HUES64 (cell line): ENCODE data around the gene KMT5B.

Source experiments
- H3K27ac ChIP-seq: 2 replicates; pipeline ENCODE4 v1.7.0; 2013; ENCODE audit warnings: low read depth, low read length, inconsistent platforms
- H3K27me3 ChIP-seq: 2 replicates; pipeline ENCODE4 v1.6.1; 2013; ENCODE audit warnings: mild to moderate bottlenecking, low read length; ENCODE audit not compliant: insufficient read depth
- H3K36me3 ChIP-seq: 2 replicates; pipeline ENCODE4 v1.6.1; 2013; ENCODE audit warnings: mild to moderate bottlenecking, low read length; ENCODE audit not compliant: insufficient read depth
- H3K4me1 ChIP-seq: 2 replicates; pipeline ENCODE4 v1.6.1; 2013; ENCODE audit warnings: mild to moderate bottlenecking, low read length, moderate library complexity; ENCODE audit not compliant: insufficient read depth
- H3K4me3 ChIP-seq: 2 replicates; pipeline ENCODE4 v1.5.1; 2013; ENCODE audit warnings: mild to moderate bottlenecking, low read length, moderate library complexity
- H3K9ac ChIP-seq: 2 replicates; pipeline ENCODE4 v1.6.1; 2013; ENCODE audit warnings: mild to moderate bottlenecking, low read depth, low read length
- H3K9me3 ChIP-seq: 2 replicates; pipeline ENCODE4 v1.6.1; 2013; ENCODE audit warnings: low read depth, low read length; ENCODE audit not compliant: insufficient read depth
- WGBS: fragments of 150-250, 120-280 bp; methylation state at CpG from one replicate; pipeline ENCODE4 v1.1.7; 2013; ENCODE audit warnings: missing lambda C conversion rate; 5-methylcytosine and 5-hydroxymethylcytosine counted together

The KMT5B gene

GRCh38 chr11:68128682-68129327, 84.3 kb downstream of the KMT5B start:
- Histone ChIP-seq H3K4me1 (peaks cover 36% of the 10 kb centered on the region), H3K4me3 (peak overlapping the region; percentile 37), H3K36me3 (no peaks in the 10 kb centered on the region), H3K27me3 (no peaks in the 10 kb centered on the region), H3K9me3 (peaks cover 28% of the 10 kb centered on the region), H3K9ac (peak overlapping the region; percentile 63), H3K27ac (peak overlapping the region; percentile 85)
- 44% methylated on average over 11 of the region's 15 CpGs for WGBS

GRCh38 chr11:68127714-68128681, 85.1 kb downstream of the KMT5B start:
- Histone ChIP-seq H3K4me1 (peaks cover 36% of the 10 kb centered on the region), H3K9ac (peak overlapping the region; percentile 65), H3K9me3 (peaks cover 22% of the 10 kb centered on the region), H3K36me3 (no peaks in the 10 kb centered on the region), H3K4me3 (peak overlapping the region; percentile 39), H3K27me3 (no peaks in the 10 kb centered on the region), H3K27ac (peak overlapping the region; percentile 98)
- WGBS: 8% methylated on average over 47 of the region's 48 CpGs

DNA sequence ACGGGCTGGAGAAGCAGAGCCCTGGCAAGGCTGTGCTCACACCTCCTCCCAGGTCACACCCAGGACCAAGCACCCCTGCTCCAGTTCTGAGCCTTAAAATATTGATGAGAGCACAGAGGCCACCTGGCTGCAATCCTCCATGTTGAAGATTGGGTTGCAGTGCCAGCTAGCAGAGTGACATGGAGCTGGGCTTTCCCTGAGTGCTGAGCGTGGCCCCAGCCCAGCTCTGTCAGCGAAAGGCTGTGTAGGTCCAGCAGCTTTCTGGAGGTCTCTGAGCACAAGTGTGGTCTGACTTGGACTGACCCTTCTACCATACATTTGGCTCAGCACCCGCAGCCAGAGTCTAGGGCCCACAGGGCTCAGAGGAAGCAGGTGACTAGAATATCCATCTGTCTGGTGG, 87.9 kb downstream of the KMT5B start:
- Histone ChIP-seq H3K27me3 (no peaks in the 10 kb centered on the region), H3K4me3 (no peak overlapping the region), H3K9ac (no peak overlapping the region), H3K4me1 (peaks cover 47% of the 10 kb centered on the region), H3K36me3 (no peaks in the 10 kb centered on the region), H3K9me3 (peaks cover 2% of the 10 kb centered on the region; the same call in 1 of the 2 replicates), H3K27ac (no peak overlapping the region)
- WGBS: 84% methylated on average over 4 of the region's 4 CpGs

GRCh38 chr11:68122936-68123539, 90.1 kb downstream of the KMT5B start:
- H3K9ac ChIP-seq: no peak overlapping the region
- peaks cover 55% of the 10 kb centered on the region for H3K4me1 ChIP-seq
- 91% methylated on average over 9 of the region's 9 CpGs for WGBS
- peak overlapping the region; percentile 54 for H3K27ac ChIP-seq
- H3K36me3 ChIP-seq: no peaks in the 10 kb centered on the region
- no peaks in the 10 kb centered on the region for H3K27me3 ChIP-seq
- H3K4me3 ChIP-seq: no peak overlapping the region
- no peaks in the 10 kb centered on the region for H3K9me3 ChIP-seq

- Histone ChIP-seq H3K9me3 (no peaks in the 10 kb centered on the region), H3K4me1 (peaks cover 44% of the 10 kb centered on the region), H3K27me3 (no peaks in the 10 kb centered on the region), H3K4me3 (peak within 1 kb of the TSS; percentile 99), H3K9ac (peak within 1 kb of the TSS; percentile 83), H3K27ac (peak within 1 kb of the TSS; percentile 88), H3K36me3 (0 out of 2 replicates have a peak, but pooled peaks cover under 1% of the 10 kb centered on the region)
- under 1% methylated on average over 107 of the region's 107 CpGs for whole genome bisulfite sequencing
Observed at GRCh38 chr11:68121067-68121899, 91.8 kb downstream of the KMT5B start, which contains the start of gene CHKA. Gene CHKA, minus strand, starts transcription at chr11:68121388. Its CDS starts 211 bp downstream, at chr11:68121177.

DNA sequence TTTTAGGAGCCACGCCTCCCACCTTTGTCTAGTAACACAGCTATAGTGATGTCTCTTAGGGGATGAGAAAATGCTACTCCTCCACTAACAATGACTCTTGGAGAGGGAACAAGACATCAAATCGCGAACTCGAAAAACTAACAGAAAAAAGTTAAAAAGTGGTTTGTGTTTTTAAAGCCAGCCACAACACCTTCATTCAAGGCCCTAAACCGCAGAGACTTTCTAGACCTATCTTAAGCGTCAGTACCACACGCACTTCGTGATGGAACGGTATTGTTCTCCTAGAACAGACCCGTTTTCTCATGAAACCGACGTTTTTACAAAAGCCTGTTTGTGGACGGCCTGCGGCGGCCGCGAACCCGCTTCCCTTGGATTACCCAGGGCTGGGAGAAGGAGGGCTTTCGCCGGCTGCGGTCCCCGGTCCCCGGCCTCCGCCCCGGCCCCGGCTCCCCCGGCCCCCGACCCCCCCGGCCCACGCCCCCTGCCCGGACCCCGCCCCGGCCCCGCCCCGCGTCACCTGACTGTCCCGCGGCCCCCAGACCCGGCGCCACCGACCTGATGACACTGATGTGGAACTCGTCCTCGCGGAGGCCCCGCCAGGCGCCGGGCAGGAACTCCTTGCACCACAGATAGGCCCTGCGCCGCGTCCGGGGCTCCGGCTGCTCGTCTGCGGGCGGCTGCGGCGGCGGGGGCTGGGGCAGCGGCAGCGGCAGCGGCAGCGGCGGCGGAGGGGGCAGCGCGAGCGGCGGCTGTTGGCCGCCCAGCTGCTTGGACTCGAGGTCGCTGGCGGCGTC, 92.6 kb downstream of the KMT5B start:
- H3K4me3 ChIP-seq: peak overlapping the region; percentile 99
- no peaks in the 10 kb centered on the region for H3K9me3 ChIP-seq
- peak overlapping the region; percentile 83 for H3K9ac ChIP-seq
- peaks cover 38% of the 10 kb centered on the region for H3K4me1 ChIP-seq
- H3K27me3 ChIP-seq: no peaks in the 10 kb centered on the region
- peak overlapping the region; percentile 87; the same call in 1 of the 2 replicates for H3K27ac ChIP-seq
- H3K36me3 ChIP-seq: peaks cover 8% of the 10 kb centered on the region
- under 1% methylated on average over 69 of the region's 73 CpGs for WGBS

- Histone ChIP-seq H3K4me3 (peak overlapping the region; percentile 99), H3K9ac (no peak overlapping the region)
- WGBS: 73% methylated on average over 4 of the region's 4 CpGs
Observed at GRCh38 chr11:68118706-68119448, 94.2 kb downstream of the KMT5B start.

DNA sequence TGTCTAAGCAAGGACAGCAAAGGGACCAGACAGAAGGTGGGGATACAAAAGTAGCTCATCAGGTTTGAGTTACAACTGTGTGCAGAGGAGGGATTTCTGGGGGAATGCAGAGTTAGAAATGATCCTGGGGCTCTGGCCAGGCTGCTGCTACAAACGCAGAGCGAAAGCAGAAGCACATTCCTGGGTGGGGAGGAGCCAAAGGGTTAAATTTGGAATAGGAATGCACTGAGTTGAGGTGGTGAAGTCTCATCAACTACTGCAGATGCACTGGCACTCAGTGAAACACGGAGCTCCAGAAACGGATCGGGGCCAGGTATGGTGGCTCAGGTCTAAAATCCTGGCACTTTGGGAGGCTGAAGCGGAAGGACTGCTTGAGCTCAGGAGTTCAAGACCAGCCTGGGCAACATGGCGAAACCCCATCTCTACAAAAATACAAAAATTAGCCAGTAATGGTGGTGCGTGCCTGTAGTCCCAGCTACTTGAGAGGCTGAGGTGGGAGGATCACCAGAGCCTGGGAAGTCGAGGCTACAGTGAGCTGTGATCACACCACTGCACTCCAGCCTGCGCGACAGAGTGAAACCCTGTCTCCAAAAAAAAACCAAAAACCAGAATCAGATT, 95.1 kb downstream of the KMT5B start:
- 69% methylated on average over 11 of the region's 11 CpGs for WGBS
- H3K9ac ChIP-seq: no peak overlapping the region
- H3K4me3 ChIP-seq: peak overlapping the region; percentile 13; the same call in 1 of the 2 replicates
- peaks cover 11% of the 10 kb centered on the region for H3K36me3 ChIP-seq
- no peaks in the 10 kb centered on the region for H3K9me3 ChIP-seq
- no peaks in the 10 kb centered on the region for H3K27me3 ChIP-seq
- no peak overlapping the region for H3K27ac ChIP-seq
- H3K4me1 ChIP-seq: peaks cover 32% of the 10 kb centered on the region

More at GRCh38 chr11:68118706-68119448, 94.2 kb downstream of the KMT5B start:
- H3K4me1 ChIP-seq: peaks cover 32% of the 10 kb centered on the region
- no peaks in the 10 kb centered on the region for H3K27me3 ChIP-seq
- no peak overlapping the region for H3K27ac ChIP-seq
- no peaks in the 10 kb centered on the region for H3K9me3 ChIP-seq
- peaks cover 9% of the 10 kb centered on the region for H3K36me3 ChIP-seq

DNA sequence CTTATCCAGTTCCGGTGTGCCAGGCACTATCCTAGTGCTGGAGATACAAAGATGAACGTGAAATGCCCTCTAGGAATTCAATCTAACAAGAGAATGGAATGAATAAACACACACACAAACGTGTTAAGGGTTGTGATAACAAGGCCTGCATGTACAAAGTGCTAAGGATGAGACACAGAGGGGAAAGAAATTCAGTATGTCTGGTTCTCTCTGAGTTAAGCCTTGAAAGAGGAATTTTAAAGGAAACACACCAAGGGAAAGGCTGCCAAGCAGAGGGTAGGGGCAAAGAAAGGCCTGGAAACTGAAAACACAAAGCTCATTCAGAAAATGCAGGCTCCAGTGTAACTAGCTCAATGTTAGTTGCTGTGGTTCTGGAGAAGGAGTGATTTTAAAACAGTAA, 96.1 kb downstream of the KMT5B start:
- Histone ChIP-seq H3K36me3 (peaks cover 11% of the 10 kb centered on the region), H3K27ac (no peak overlapping the region), H3K9me3 (no peaks in the 10 kb centered on the region), H3K9ac (no peak overlapping the region), H3K4me3 (no peak overlapping the region), H3K4me1 (peaks cover 24% of the 10 kb centered on the region), H3K27me3 (no peaks in the 10 kb centered on the region)
- 89% methylated on average over 3 of the region's 3 CpGs for WGBS
